CD4-positive, alpha-beta T cell treated with Interleukin-15 for 1 hour (primary cell): ENCODE results near the gene SBF1.
"Not testable (repeated sequence)": the region's sequence is repeated elsewhere in the genome, so short reads cannot be mapped to it uniquely, and the experiment has no call there.

Source experiments
- DNase-seq: peaks from one replicate; pipeline ENCODE4 v3.0.0-alpha.2; 2020

The SBF1 gene

GRCh38 chr22:50474710-50475651, at the start of gene SBF1:
SBF1 (minus strand) TSS chr22:50475035; CDS start chr22:50474840, 195 bp downstream.
- DNase-seq, result peak; percentile 88

DNA sequence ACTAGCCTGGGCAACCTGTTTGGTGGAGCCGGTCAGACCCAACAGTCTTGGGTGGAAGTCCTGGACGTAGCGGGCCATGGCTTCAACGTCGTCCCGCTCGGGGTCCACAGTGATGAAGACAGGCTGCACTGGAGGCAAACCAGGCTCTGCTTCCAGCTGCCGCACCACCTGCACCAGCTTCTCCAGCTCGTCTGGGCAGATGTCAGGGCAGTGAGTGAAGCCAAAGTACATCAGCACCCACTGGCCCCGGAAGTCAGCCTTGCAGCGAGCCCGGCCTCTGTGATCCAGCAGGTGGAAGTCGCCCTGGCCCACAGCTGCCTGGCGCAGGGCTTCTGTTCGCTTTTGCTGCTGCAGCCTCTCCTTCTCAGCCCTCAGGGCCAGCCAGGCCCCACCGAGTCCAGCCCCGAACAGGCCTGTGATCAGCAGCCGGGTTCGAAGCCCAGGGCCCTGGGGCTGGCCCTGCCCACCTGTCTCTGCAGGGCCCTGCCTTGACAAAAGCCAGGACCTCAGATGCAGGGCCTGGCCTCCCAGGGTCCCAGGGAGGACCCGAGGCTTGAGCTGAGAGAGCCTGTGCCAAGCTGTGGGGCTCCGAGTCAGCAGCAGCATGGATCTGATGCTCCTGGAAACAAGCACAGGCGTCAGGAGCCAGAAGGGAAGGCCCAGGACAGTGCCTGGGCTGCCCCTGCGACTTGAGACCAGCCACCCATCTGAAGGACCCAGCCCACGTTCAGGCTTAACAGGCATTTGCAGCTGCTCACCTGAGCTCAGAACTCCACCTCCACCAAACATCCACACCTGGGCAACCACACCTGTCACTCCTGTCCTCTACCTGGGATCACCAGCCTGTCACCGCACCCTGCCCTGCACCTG, 49.2 kb upstream of the SBF1 start:
- no peak for DNase-seq

- DNase-seq, result no peak
These were observed 48.6 kb upstream of the SBF1 start for GRCh38 chr22:50523458-50523805.

DNA sequence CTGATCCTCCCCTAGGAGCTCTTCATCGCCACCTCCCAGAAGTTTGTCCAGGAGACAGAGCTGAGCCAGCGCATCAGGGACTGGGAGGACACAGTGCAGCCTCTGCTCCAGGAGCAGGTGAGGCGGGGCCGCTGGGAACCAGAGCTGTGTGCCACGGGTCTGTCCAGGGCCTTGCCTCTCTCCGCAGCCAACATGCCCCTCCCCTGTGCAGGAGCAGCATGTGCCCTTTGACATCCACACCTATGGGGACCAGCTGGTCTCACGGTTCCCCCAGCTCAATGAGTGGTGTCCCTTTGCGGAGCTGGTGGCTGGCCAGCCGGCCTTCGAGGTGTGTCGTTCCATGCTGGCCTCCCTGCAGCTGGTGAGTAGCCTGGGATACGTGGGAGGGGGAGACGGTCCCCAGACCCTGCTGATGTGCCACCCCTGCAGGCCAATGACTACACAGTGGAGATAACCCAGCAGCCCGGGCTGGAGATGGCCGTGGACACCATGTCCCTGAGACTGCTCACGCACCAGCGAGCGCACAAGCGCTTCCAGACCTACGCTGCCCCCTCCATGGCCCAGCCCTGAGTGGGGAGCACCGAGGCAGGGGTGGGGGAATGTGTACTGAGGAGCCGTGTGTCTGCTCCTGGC, 48.1 kb upstream of the SBF1 start:
- DNase-seq, result no peak

GRCh38 chr22:50522208-50522805, 47.5 kb upstream of the SBF1 start:
- no peak for DNase-seq

- no peak for DNase-seq
These were observed 46.9 kb upstream of the SBF1 start for GRCh38 chr22:50521710-50522109.

DNA sequence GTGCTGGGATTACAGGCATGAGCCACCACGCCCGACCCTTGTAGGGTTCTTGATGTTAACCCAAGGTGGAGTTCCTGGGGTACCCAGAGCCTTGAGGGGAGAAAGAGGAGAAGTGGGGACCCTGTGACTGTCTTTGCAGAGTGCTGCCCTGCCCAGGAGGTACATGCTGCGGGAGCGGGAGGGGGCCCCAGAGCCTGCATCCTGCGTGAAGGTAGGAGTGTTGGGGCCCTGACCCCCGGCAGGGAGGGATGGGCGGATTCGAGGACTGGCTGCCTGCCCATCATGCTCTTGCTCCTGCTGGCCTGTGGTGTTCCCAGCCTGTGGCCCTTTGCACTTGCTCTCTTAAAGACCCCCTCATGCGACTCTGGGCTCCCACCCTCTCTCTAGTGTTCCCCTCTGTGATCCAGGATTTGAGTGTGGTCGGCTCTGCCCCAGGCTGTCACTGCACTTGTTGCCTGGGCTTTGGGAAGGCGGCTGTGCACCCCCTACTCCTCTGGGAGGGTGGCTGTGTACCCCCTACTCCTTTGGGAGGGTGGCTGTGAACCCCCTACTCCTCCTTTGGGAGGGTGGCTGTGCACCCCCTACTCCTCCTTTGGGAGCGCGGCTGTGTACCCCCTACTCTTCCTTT, 46.1 kb upstream of the SBF1 start:
- no peak for DNase-seq

- not testable (repeated sequence) for DNase-seq
These were observed 45.3 kb upstream of the SBF1 start for GRCh38 chr22:50520184-50520583.

- DNase-seq, result no peak
These were observed 44.3 kb upstream of the SBF1 start for GRCh38 chr22:50519151-50519550.

- DNase-seq, result no peak
These were observed 43.8 kb upstream of the SBF1 start for GRCh38 chr22:50518606-50519005.

GRCh38 chr22:50517495-50518260, 42.8 kb upstream of the SBF1 start:
- no peak for DNase-seq

GRCh38 chr22:50516891-50517290, 42.1 kb upstream of the SBF1 start:
- no peak for DNase-seq

DNA sequence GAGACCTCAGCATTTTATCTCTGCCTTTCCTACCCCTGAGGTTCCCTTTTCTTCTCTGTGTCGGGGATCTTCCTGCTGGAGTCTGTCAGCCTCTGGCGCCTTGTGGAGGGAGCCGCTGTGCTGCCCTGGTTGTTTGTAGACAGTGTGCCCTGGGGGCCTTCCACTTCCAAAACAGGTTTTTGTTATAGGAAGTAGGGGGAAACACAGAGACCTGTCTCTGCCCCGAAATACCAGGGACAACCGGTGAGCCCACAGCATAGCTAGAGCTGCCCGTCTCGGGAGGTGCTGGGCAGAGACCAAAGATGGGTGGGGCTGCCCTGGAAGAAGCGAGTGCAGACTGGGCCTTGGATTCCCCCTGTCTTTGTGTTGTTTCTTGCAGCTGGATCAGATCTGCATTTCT, 41.2 kb upstream of the SBF1 start:
- DNase-seq, result no peak

GRCh38 chr22:50513175-50513574, 38.3 kb upstream of the SBF1 start:
- DNase-seq, result no peak

- no peak for DNase-seq
These were observed 34.1 kb upstream of the SBF1 start for GRCh38 chr22:50508897-50509296.

GRCh38 chr22:50507991-50508884, 33.4 kb upstream of the SBF1 start, which contains the start of gene NCAPH2:
NCAPH2 (plus strand) TSS chr22:50508224; CDS start chr22:50508338, 114 bp downstream.
- DNase-seq, result peak; percentile 97

DNA sequence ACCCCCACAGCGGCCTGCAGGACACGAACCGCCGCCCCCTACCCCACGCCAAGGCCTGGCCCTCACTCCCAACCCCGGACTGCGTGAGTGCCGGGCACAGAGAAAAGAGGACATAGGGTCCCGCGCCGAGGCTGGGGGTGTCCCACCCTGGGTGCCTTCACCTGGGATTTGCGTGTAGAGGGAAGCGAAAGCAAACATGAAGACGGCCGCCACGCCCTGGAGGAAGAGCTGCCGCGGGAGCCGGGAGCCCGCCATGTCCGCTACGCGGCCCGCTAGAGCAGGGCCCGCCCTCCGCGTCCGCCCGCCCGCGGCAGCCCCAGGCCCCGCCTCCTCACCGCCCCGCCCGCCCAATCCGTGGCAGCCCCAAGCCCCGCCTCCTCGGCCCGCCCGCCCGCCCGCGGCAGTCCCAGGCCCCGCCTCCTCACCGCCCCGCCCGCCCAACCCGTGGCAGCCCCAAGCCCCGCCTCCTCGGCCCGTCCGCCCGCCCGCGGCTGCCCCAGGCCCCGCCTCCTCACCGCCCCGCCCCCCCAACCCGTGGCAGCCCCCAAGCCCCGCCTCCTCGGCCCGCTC, 32.7 kb upstream of the SBF1 start, which contains the start of gene LMF2:
TSS of gene LMF2 (minus strand) at position 282 of the 570 bp plus-strand sequence. CDS start at position 255, 27 bp downstream.
- DNase-seq, result peak; percentile 93

- DNase-seq, result no peak
These were observed 32.0 kb upstream of the SBF1 start for GRCh38 chr22:50506611-50507420.
